ENCODE data around the gene INPP5A. TPM values are rescaled to one million over a fixed set of nuclear protein-coding genes. Genes with fewer than 3 reads are reported as not detected.

The INPP5A gene
- total and polyA plus RNA-seq, 10 of the 15 experiments (the other 5 are each of a cell fraction or from before 2014, with no cell fraction given) = 0.52 to 15.0 (median 6.3) TPM

GRCh38 chr10:132543916-132544743 lies 6.5 kb downstream of the INPP5A start:
- BruUV-seq (replicated peaks) = no TSS peak
- Histone ChIP-seq H3K36me3 (ENCODE audit: control insufficient read depth in 2 of 2, insufficient read depth in 2 of 2, low read length in 1 of 2) (no peaks in the 10 kb centered on the region), H3K4me3 (peak overlapping the region; percentile 35; the same call in 1 of the 2 replicates), H2AFZ (ENCODE audit: control insufficient read depth, low read depth, low read length) (no peak overlapping the region), H4K20me1 (ENCODE audit: control insufficient read depth, insufficient read depth) (peaks cover 9% of the 10 kb centered on the region), H3K4me2 (ENCODE audit: control insufficient read depth, insufficient read depth) (peak overlapping the region; percentile 47), H3K9me3 (replicated peaks; ENCODE audit: control insufficient read depth, insufficient read depth, low read length) (no peaks in the 10 kb centered on the region), H3K79me2 (ENCODE audit: control insufficient read depth, insufficient read depth, low read length) (peaks cover 14% of the 10 kb centered on the region), H3K4me1 (ENCODE audit: control insufficient read depth, insufficient read depth, low read length) (peaks cover 32% of the 10 kb centered on the region), H3K9ac (ENCODE audit: control insufficient read depth, insufficient read depth, low read length) (no peak overlapping the region), H3K27me3 (replicated peaks in 1 of 2; ENCODE audit: control insufficient read depth in 2 of 2, insufficient read depth in 2 of 2, low read length in 1 of 2) (no peaks in the 10 kb centered on the region; a peak in 1 of 4 replicates), H3K27ac (ENCODE audit: control insufficient read depth, insufficient read depth) (no peak overlapping the region)
- ATAC-seq (no peak), DNase-seq (ENCODE audit: low read depth, low spot score) (no peak), FAIRE-seq (no peak)
- 55% methylated on average over 28 of the region's 28 CpGs for WGBS (ENCODE audit: insufficient coverage, insufficient replicate concordance, low lambda C conversion rate, missing lambda C conversion rate)
- in situ Hi-C loops (cut with MboI) = no loop called here
- ChIA-PET POLR2A (no interaction called here), CTCF (no interaction called here), SMC1A (ENCODE audit: uncharacterized antibody, unreplicated experiment) (no interaction called here), RAD21 (ENCODE audit: unreplicated experiment) (interaction anchor here (0.8 to 6.1 kb wide), 3 partner anchors 27 to 84 kb away, joined by 3 to 91 read pairs (median 4); no protein-coding TSS in a partner anchor)
- TF ChIP-seq ZBTB4 (CRISPR knock-in tag; IDR thresholded peaks at IDR 0.05) = no peak
- TF ChIP-seq SRF (IDR thresholded peaks at IDR 0.05; ENCODE audit: low read depth in 2 of 2, low read length in 2 of 2) = no peak
- no peak for TF ChIP-seq E2F8 (IDR thresholded peaks at IDR 0.05; ENCODE audit: low read depth, partially characterized antibody)
- TF ChIP-seq IKZF2 (IDR thresholded peaks at IDR 0.05) = no peak
- TF ChIP-seq NRF1 (conservative IDR thresholded peaks at IDR 0.05; ENCODE audit: low read depth, low read length) = no peak
- intact Hi-C loops (cut with micrococcal nuclease; ENCODE audit: unreplicated experiment) = no loop called here

Data from GM12878 (cell line).